Endothelial cell of umbilical vein (primary cell): ENCODE measurements around the gene KIF26B. TPM values are rescaled to one million over a fixed set of nuclear protein-coding genes. Genes with fewer than 3 reads are reported as not detected.

Experiments used
- BruUV-seq: library from RNA; stranded (reverse); fragments of 400-500 nt; replicated peaks from 2 replicates; lab custom pipeline; 2021; lab: Mats Ljungman, UMichigan
- CTCF ChIA-PET: fragments of 300-600, 350-600 bp; sonication (Branson Sonifier 250); formaldehyde crosslinking; loops from one replicate; lab custom pipeline; 2021; ENCODE audit warnings: antibody characterized with exemption, inconsistent platforms; lab: Charles Lee
- POLR2A ChIA-PET: fragments of 300-600, 350-600 bp; sonication (Branson Sonifier 250); formaldehyde crosslinking; loops from one replicate; lab custom pipeline; 2021; ENCODE audit warnings: antibody characterized with exemption, inconsistent platforms; lab: Charles Lee
- DNase-seq: peaks from one replicate; pipeline ENCODE4 v3.0.0-alpha.2; 2011; ENCODE audit warnings: low read depth, low spot score
- FAIRE-seq: peaks from 2 replicates; lab custom pipeline; 2011; peaks lifted over from hg19 to GRCh38; lab: Jason Lieb, UNC
- H2AFZ ChIP-seq: 2 replicates; pipeline ENCODE4 v1.6.0; 2012; ENCODE audit warnings: low read depth, low read length, control low read depth, inconsistent platforms
- H3K27ac ChIP-seq: 2 replicates; pipeline ENCODE4 v1.5.1; 2011; ENCODE audit warnings: low read depth, mild to moderate bottlenecking, control low read depth, low read length, moderate library complexity; ENCODE audit not compliant: insufficient read depth
- H3K27me3 ChIP-seq, 2 experiments: 2 replicates each; pipeline versions ENCODE4 v1.6.0 to v1.6.1; 2011; ENCODE audit warnings: low read length in 2 of 2, mixed read lengths in 1 of 2; ENCODE audit not compliant: control insufficient read depth in 2 of 2, insufficient read depth in 2 of 2
- H3K36me3 ChIP-seq, 2 experiments: 2 replicates in 1 of 2; 3 replicates in 1 of 2; pipeline ENCODE4 v1.5.1; 2011; ENCODE audit warnings: low read length in 2 of 2, mild to moderate bottlenecking in 1 of 2, moderate library complexity in 1 of 2; ENCODE audit not compliant: control insufficient read depth in 2 of 2, insufficient read depth in 2 of 2; ENCODE audit errors: extremely low read depth in 1 of 2
- H3K4me1 ChIP-seq: 3 replicates; pipeline ENCODE4 v1.5.1; 2011; ENCODE audit warnings: mild to moderate bottlenecking, low read length; ENCODE audit not compliant: control insufficient read depth, insufficient read depth; ENCODE audit errors: extremely low read depth
- H3K4me2 ChIP-seq: 2 replicates; pipeline ENCODE4 v1.6.1; 2011; ENCODE audit warnings: low read length, control low read depth, mixed read lengths; ENCODE audit not compliant: insufficient read depth
- H3K4me3 ChIP-seq, 3 experiments: fragments of 200-600 bp in 1 of 3; sonication (generic), shearing (Covaris generic) in 1 of 3; replicated peaks in 1 of 3; 2 replicates each; pipeline ENCODE4 v1.5.1; 2011 to 2016; ENCODE audit warnings: control low read depth in 3 of 3, low read length in 3 of 3, mild to moderate bottlenecking in 2 of 3, inconsistent platforms in 1 of 3, low read depth in 1 of 3, moderate library complexity in 1 of 3; ENCODE audit not compliant: insufficient read depth in 1 of 3
- H3K79me2 ChIP-seq: 2 replicates; pipeline ENCODE4 v1.6.0; 2012; ENCODE audit warnings: low read length, inconsistent platforms; ENCODE audit not compliant: control insufficient read depth, insufficient read depth
- H3K9ac ChIP-seq: replicated peaks from 2 replicates; pipeline ENCODE3; 2011; ENCODE audit warnings: low read length, control low read depth; ENCODE audit not compliant: insufficient read depth; ENCODE audit errors: extremely low read depth
- H3K9me1 ChIP-seq: replicated peaks from 3 replicates; pipeline ENCODE4 v1.6.0; 2011; ENCODE audit warnings: mild to moderate bottlenecking, low read length; ENCODE audit not compliant: control insufficient read depth, insufficient read depth; ENCODE audit errors: extremely low read depth
- H3K9me3 ChIP-seq: replicated peaks from 2 replicates; pipeline ENCODE4 v1.5.1; 2012; ENCODE audit warnings: low read length, inconsistent platforms; ENCODE audit not compliant: control insufficient read depth, insufficient read depth
- H4K20me1 ChIP-seq: replicated peaks from 2 replicates; pipeline ENCODE3; 2011; ENCODE audit warnings: mild to moderate bottlenecking, low read length; ENCODE audit not compliant: control insufficient read depth, insufficient read depth; ENCODE audit errors: extremely low read depth
- CTCF ChIP-seq, 2 donors: IDR thresholded peaks; 1 replicate in 1 of 2; 2 replicates in 1 of 2; pipeline ENCODE4 v1.5.1; 2011; ENCODE audit warnings: low read length in 2 of 2, mild to moderate bottlenecking in 2 of 2, moderate library complexity in 2 of 2, control low read depth in 1 of 2, inconsistent platforms in 1 of 2, low read depth in 1 of 2; ENCODE audit not compliant: insufficient read depth in 1 of 2; ENCODE audit errors: extremely low read depth in 1 of 2
- EZH2 ChIP-seq: IDR thresholded peaks from 2 replicates; pipeline ENCODE4 v1.6.1; 2012; ENCODE audit warnings: borderline replicate concordance, low read depth, mild to moderate bottlenecking, moderate library complexity, low read length, inconsistent platforms; ENCODE audit not compliant: severe bottlenecking
- FOS ChIP-seq: IDR thresholded peaks from 2 replicates; pipeline ENCODE4 v1.6.1; 2011; ENCODE audit warnings: mild to moderate bottlenecking, low read length, moderate library complexity, borderline replicate concordance; ENCODE audit not compliant: insufficient read depth
- GATA2 ChIP-seq: IDR thresholded peaks from 2 replicates; pipeline ENCODE4 v1.7.0; 2011; ENCODE audit warnings: low read depth, mild to moderate bottlenecking, moderate library complexity, mixed read lengths, low read length; ENCODE audit not compliant: insufficient read length, insufficient read depth
- JUN ChIP-seq: IDR thresholded peaks from 2 replicates; pipeline ENCODE4 v1.6.1; 2011; ENCODE audit warnings: borderline replicate concordance, low read depth; ENCODE audit not compliant: insufficient read length, insufficient read depth
- MAX ChIP-seq: IDR thresholded peaks from 2 replicates; pipeline ENCODE4 v1.6.1; 2011; ENCODE audit not compliant: insufficient read depth, insufficient read length
- MYC ChIP-seq: IDR thresholded peaks from one replicate; pipeline ENCODE4 v1.6.1; 2011; ENCODE audit warnings: mild to moderate bottlenecking, low read depth, low read length
- POLR2A ChIP-seq: IDR thresholded peaks from 2 replicates; pipeline ENCODE4 v1.6.1; 2012; ENCODE audit warnings: low read depth, mild to moderate bottlenecking, control low read depth, low read length
- POLR2AphosphoS5 ChIP-seq: IDR thresholded peaks from 2 replicates; pipeline ENCODE4 v1.6.1; 2012; ENCODE audit warnings: low read depth, mild to moderate bottlenecking, control low read depth, low read length, moderate library complexity; ENCODE audit not compliant: insufficient read depth
- dilution Hi-C: fragments of 300-500 bp; cut with MboI; formaldehyde crosslinking; loops from one replicate; pipeline ENCODE4 v1.15.0; 2019; ENCODE audit warnings: low sequenced_read_pairs; ENCODE audit not compliant: extremely low pct_ligation_motif_present
- intact Hi-C: fragments of 100-400 bp; cut with micrococcal nuclease; formaldehyde crosslinking; loops from one replicate; pipeline ENCODE4 v1.10.0; 2022
- polyA plus RNA-seq, 4 experiments: library from polyadenylated mRNA; depleted of rRNA in 3 of 4; stranded (reverse) in 3 of 4; unstranded in 1 of 4; fragments of >200 nt; gene quantifications; 2 replicates each; pipeline versions ENCODE4 v1.2.1 to v1.2.3, GENCODE V29; 2011 to 2012; ENCODE audit warnings: missing spikeins in 1 of 4
- total RNA-seq: library from RNA; stranded (reverse); gene quantifications from 2 replicates; pipeline ENCODE4 v1.2.3, GENCODE V29; 2021

Gene KIF26B
- total and polyA plus RNA-seq, 2 donors (not counting 3 experiments of a cell fraction or from before 2014, with no cell fraction given), result 0.04 to 0.49 TPM

- intact Hi-C loops, result no loop called here
- POLR2A ChIA-PET, result no interaction called here
Observed at GRCh38 chr1:245201827-245202226, 47.0 kb downstream of the KIF26B start.

More at GRCh38 chr1:245201827-245202226, 47.0 kb downstream of the KIF26B start:
- H3K9me1 ChIP-seq, result no peaks in the 10 kb centered on the region
- H3K4me2 ChIP-seq, result no peak overlapping the region
- no peaks in the 10 kb centered on the region for H4K20me1 ChIP-seq
- H2AFZ ChIP-seq, result no peak overlapping the region
- H3K4me3 ChIP-seq, result no peak overlapping the region
- no peak overlapping the region for H3K9ac ChIP-seq
- H3K9me3 ChIP-seq, result peaks cover 2% of the 10 kb centered on the region
- no peak overlapping the region for H3K27ac ChIP-seq
- BruUV-seq, result no TSS peak
- CTCF ChIA-PET, result no interaction called here
- no peak for FAIRE-seq
- dilution Hi-C loops, result no loop called here
- H3K79me2 ChIP-seq, result no peaks in the 10 kb centered on the region
- H3K27me3 ChIP-seq, result no peaks in the 10 kb centered on the region
- TF ChIP-seq JUN (no peak), FOS (no peak), EZH2 (no peak), MYC (no peak), POLR2AphosphoS5 (no peak), MAX (no peak), POLR2A (no peak), CTCF (IDR thresholded peaks at IDR 0.05; ENCODE audit: extremely low read depth in 1 of 2, insufficient read depth in 1 of 2, low read depth in 1 of 2, low read length in 2 of 2) (no peak), GATA2 (no peak)
- no peaks in the 10 kb centered on the region for H3K36me3 ChIP-seq
- H3K4me1 ChIP-seq, result no peaks in the 10 kb centered on the region
- no peak for DNase-seq
